ENCODE measurements around the gene FAM50B. TPM values are rescaled to one million over a fixed set of nuclear protein-coding genes. Genes with fewer than 3 reads are reported as not detected.

FAM50B gene
- total and polyA plus RNA-seq, 2 of the 13 experiments (the other 11 are each of a cell fraction or from before 2014, with no cell fraction given): 0.05 TPM; not detected in 1

- TF ChIP-seq TFDP1 (CRISPR knock-in tag; IDR thresholded peaks at IDR 0.05; ENCODE audit: borderline replicate concordance): no peak
- no peak for TF ChIP-seq SP2 (CRISPR knock-in tag; IDR thresholded peaks at IDR 0.05)
- no peak for TF ChIP-seq ZNF317 (CRISPR knock-in tag; IDR thresholded peaks at IDR 0.05)
Measured at GRCh38 chr6:3855866-3856265, 6.7 kb downstream of the FAM50B start (continued).

GRCh38 chr6:3856576-3856975 lies 7.4 kb downstream of the FAM50B start:
- intact Hi-C loops (cut with micrococcal nuclease; ENCODE audit: unreplicated experiment) (no loop called here), in situ Hi-C loops (cut with HindIII; ENCODE audit: extremely low pct_ligation_motif_present, low pct_unique_long_range_greater_than_20kb) (no loop called here)
- no peak overlapping the region for H2AFZ ChIP-seq (ENCODE audit: low read length)
- BruUV-seq (replicated peaks): no TSS peak
- H3K9me3 ChIP-seq (ENCODE audit: low read length): no peaks in the 10 kb centered on the region
- no peak overlapping the region for H3K9ac ChIP-seq (ENCODE audit: insufficient read depth, low read depth, low read length)
- H3K4me1 ChIP-seq (ENCODE audit: insufficient read depth, low read length): peaks cover 47% of the 10 kb centered on the region
- ChIA-PET CTCF (ENCODE audit: low intra/inter-chr PET ratio, low total read pairs) (no interaction called here), POLR2A (no interaction called here)
- H3K4me3 ChIP-seq (replicated peaks in 1 of 3; ENCODE audit: insufficient read depth in 1 of 3, low read depth in 2 of 3, low read length in 3 of 3): no peak overlapping the region
- H3K36me3 ChIP-seq (replicated peaks in 1 of 2; ENCODE audit: control insufficient read depth in 1 of 2, insufficient read depth in 2 of 2, low read length in 2 of 2): no peaks in the 10 kb centered on the region
- DNase-seq (ENCODE audit: low spot score): no peak
- ATAC-seq: no peak
- no peak for TF ChIP-seq REST (IDR thresholded peaks at IDR 0.05; ENCODE audit: borderline replicate concordance in 1 of 2, low read depth in 1 of 2, low read length in 2 of 2)
- TF ChIP-seq HIC2 (CRISPR knock-in tag; IDR thresholded peaks at IDR 0.05; ENCODE audit: low read depth): peak; percentile 75; the same call in 1 of the 2 replicates
- TF ChIP-seq RNF2 (conservative IDR thresholded peaks at IDR 0.05; ENCODE audit: low read depth): no peak
- no peak for FAIRE-seq
- no peaks in the 10 kb centered on the region for H4K20me1 ChIP-seq (ENCODE audit: insufficient read depth, low read length)
- H3K27ac ChIP-seq (ENCODE audit: extremely low read length, insufficient read depth, low read length): no peak overlapping the region
- no peaks in the 10 kb centered on the region for H3K27me3 ChIP-seq (ENCODE audit: control insufficient read depth in 1 of 2, insufficient read depth in 2 of 2, low read length in 2 of 2)
- H3K79me2 ChIP-seq (ENCODE audit: insufficient read depth, low read length): no peaks in the 10 kb centered on the region
- H3K4me2 ChIP-seq (ENCODE audit: low read depth, low read length): no peak overlapping the region
- 45% methylated on average over 6 of the region's 6 CpGs for WGBS (ENCODE audit: low lambda C conversion rate)

Data from HepG2 (cell line).